ENCODE results near the gene CEP57.

- TF ChIP-seq, protein P1, sequence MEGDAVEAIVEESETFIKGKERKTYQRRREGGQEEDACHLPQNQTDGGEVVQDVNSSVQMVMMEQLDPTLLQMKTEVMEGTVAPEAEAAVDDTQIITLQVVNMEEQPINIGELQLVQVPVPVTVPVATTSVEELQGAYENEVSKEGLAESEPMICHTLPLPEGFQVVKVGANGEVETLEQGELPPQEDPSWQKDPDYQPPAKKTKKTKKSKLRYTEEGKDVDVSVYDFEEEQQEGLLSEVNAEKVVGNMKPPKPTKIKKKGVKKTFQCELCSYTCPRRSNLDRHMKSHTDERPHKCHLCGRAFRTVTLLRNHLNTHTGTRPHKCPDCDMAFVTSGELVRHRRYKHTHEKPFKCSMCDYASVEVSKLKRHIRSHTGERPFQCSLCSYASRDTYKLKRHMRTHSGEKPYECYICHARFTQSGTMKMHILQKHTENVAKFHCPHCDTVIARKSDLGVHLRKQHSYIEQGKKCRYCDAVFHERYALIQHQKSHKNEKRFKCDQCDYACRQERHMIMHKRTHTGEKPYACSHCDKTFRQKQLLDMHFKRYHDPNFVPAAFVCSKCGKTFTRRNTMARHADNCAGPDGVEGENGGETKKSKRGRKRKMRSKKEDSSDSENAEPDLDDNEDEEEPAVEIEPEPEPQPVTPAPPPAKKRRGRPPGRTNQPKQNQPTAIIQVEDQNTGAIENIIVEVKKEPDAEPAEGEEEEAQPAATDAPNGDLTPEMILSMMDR (IDR thresholded peaks at IDR 0.05) = no peak
- TF ChIP-seq POLR2A (IDR thresholded peaks at IDR 0.05) = no peak
These were observed 6.2 kb downstream of the CEP57 start for GRCh38 chr11:95796501-95796900.

Measured in heart left ventricle (tissue), 13 donors.